ENCODE data around the gene MACO1.

GRCh38 chr1:25482211-25482610, 51.5 kb downstream of the MACO1 start:
- TF ChIP-seq EZH2 (IDR thresholded peaks at IDR 0.05; ENCODE audit: insufficient read depth, poor library complexity, severe bottlenecking), result no peak
- no peak for TF ChIP-seq EZH2phosphoT487 (IDR thresholded peaks at IDR 0.05; ENCODE audit: insufficient read depth, low read depth)

Data from GM23248 (cell line).